ENCODE measurements around the gene CSF1.

The CSF1 gene

GRCh38 chr1:109901524-109902145, 9.0 kb upstream of the CSF1 start:
- no peak for DNase-seq (ENCODE audit: low read depth in 2 of 2)

GRCh38 chr1:109902204-109902985, 8.3 kb upstream of the CSF1 start:
- no peak for DNase-seq (ENCODE audit: low read depth in 2 of 2)

GRCh38 chr1:109903376-109903930, 7.2 kb upstream of the CSF1 start:
- DNase-seq (ENCODE audit: low read depth in 2 of 2), result no peak

DNA sequence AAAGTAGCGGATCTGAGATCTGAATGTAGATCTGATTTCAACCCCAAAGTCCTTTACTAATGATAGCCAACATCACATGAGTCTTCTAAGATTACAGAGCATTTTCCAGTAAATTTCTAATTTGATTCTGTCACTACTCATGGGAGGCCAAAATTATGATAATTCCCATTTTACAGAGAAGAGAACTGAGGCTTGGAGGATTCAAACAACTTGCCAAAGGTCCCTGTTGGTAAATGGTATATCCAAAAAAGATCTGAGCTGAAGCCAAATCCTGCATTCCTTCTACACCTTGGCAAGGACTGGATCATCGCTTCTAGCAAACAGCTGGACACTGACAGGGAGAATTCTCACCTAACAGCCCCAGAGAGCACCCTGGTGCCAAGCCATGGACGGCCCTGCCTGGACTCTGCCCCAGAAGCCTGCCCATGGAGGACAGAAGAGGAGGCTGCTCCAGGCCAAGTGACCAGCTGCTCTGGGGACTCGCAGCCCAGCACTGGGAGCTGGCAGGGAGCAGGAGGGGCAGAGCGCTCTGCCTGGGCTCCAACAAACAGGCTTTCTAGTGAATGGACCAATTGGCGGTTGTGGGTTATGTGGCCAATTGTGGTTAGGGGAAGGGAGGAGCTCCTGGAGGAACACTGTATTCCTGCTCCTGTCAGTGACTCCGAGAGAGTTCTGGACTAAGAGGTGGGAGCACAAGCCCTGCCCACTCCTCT, 6.4 kb upstream of the CSF1 start:
- no peak for DNase-seq (ENCODE audit: low read depth in 2 of 2)

- DNase-seq (ENCODE audit: low read depth in 2 of 2), result no peak
Measured at GRCh38 chr1:109905491-109905890, 5.2 kb upstream of the CSF1 start.

DNA sequence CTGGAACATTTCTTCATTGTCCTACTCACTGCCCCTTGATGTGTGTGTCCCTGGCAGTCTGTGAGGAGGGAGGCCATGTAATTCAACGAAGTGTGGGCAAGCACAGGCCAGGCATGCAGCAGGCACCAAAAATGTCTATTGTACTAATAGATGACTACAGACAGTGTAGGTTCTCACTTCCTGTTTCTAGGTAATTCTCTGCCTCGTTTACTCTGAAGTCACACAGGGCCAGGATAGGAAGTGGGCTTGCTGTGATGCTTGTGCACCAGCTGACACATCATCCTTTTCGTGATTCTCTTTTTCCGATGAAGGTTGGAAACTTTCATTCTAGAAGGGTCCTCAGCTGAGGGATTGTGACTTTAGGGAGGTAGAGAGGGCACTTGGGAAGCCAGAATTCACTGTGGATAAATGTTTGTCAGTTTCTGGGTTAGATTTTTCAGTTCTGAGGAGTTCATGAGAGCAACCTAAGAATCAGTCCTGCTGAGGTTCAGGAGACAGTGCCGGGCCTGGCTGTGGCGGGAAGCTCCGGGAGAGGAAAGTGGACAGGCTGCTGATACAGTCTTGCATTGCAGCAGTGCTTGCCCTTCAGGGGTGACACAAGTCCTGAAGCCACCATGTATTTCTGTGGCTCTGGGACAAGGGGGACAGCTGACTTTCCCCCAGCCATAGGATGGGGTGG, 4.3 kb upstream of the CSF1 start:
- DNase-seq (ENCODE audit: low read depth in 2 of 2), result peak in 1 of 2 donors; percentile 59

DNA sequence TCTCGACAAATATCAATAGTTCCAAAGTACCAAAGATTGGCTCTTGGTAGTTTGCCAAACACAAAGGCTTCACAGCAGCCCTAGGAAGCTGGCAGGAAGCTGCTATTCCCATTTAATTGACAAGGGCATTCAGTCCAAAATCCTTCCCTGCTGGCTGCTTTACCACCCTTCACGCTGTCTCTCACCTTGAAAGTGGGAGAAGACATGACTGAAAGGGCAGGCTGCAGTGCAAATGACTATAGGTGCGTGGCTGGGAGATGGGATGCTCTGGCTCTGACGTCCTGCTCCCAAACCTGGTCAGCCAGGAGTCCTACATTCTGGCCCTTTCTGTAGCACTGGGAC, 3.8 kb upstream of the CSF1 start:
- DNase-seq (ENCODE audit: low read depth in 2 of 2), result no peak

DNA sequence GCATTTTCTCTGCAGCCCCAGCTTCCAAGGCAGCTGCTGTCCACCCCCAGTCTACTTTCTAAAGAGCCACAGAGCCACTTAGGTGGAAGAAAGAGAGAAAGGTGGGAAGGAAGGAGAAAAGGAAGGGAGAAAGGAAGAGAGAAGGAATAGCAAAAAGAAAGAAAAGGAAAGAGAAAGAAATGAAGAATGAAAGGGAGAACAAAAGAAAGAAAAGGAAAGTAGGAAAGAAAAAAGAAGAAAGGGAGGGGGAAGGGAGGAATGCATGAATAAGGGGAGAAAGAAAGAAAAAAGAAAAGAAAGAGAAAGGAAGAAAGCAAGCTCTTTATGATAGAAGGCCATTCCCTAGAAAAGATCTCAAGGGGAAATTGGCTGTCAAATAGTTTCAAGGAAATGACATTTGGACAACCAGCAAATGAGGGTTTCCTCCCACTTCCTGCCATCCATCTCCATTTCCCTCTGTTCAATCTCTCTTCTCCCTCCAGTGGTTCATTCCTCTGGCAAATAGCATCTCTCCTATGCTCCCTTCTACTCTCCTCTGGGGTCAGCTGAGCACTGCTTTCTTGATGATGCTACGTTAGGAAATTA, 3.4 kb upstream of the CSF1 start:
- no peak for DNase-seq (ENCODE audit: low read depth in 2 of 2)

DNA sequence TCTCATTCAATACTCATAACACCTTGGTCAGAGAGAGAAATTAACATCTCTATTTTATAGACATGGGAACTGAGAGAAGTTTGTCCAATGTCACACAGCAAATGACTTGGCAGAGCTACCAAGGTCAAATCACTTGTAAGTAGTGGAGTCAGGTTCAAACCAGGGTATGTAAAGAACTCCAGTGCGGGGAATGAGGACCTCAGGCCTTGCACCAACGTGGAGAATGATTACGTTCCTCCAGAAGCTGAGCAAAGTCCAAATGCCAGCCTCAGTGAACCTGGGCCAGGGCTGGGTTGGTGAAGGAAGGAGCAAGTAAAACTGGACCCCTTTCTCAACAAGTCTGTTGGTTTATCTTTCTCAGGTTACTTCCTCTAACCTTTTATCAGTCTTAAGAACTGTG, 1.8 kb upstream of the CSF1 start:
- no peak for DNase-seq (ENCODE audit: low read depth in 2 of 2)

- DNase-seq (ENCODE audit: low read depth in 2 of 2), result no peak
Measured at GRCh38 chr1:109909561-109909960, 1.1 kb upstream of the CSF1 start.

DNA sequence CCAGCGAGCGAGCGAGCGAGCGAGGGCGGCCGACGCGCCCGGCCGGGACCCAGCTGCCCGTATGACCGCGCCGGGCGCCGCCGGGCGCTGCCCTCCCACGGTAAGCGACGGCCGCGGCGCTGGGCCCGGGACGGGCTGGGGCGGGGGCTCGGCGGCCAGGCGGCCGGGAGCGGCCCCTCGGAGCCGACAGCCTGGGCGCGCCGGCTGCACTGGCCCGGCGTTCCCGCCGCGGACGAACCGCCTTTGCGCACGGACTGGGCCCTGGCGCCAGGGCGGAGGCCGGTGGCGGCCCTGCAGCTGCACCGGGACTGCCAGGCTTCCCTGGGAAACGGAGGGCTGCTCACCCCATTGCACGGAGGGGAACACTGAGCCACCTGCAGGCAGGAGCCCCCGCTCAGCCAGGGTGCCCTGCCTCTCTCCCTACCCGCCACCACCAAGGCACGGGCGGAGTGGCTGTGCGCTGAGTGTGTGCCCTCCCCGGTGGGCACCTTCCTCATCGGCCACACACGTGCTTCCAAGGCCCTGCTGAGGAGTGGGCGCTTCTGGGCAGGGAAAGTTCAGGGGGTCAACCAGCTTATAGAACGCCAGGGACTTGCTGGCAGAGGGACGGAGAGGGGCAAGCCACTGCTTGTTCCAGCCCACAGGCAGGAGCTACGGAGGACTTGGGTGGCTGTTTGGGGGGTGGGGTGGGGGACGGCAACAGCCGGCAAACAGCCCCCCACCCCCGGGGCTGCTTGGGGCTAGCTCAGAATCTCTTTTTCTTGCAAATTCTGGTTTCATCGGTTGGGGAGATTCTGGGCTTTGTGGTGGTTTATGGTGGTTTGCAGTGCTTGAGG, 532 bp downstream of the CSF1 start:
- DNase-seq (ENCODE audit: low read depth in 2 of 2), result no peak

DNA sequence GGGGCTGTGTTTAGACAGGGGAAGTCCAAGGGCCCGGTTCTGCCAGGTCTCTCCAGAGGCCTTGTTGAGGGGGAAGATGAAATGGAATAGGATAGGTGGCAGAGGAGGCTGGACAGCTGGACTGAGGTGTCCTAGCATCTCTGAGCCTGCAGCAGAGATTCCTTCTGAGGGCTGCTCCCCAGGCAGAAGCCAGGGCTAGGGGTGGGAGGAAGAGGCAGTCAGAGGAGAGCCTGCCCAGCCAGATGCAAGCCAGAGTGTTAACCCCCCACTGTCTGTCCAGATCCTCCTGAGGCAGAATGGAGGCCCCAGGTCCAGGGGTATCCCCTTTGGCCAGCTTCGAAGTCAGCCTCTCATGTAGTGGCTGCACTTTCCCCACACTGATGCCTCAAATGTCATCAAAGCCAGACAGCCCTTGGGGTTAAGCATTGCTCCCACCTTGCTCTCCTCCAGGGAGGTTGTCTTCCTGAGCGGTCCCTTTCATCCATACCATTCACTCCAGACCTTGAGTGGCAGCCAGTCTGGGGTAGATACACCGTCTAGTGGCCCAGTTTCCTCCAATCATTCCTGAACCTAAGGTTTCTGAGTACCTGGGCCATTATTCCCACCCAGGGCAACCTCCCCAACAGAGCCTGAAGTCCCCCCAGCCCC, 1.7 kb downstream of the CSF1 start:
- no peak for DNase-seq (ENCODE audit: low read depth in 2 of 2)

DNA sequence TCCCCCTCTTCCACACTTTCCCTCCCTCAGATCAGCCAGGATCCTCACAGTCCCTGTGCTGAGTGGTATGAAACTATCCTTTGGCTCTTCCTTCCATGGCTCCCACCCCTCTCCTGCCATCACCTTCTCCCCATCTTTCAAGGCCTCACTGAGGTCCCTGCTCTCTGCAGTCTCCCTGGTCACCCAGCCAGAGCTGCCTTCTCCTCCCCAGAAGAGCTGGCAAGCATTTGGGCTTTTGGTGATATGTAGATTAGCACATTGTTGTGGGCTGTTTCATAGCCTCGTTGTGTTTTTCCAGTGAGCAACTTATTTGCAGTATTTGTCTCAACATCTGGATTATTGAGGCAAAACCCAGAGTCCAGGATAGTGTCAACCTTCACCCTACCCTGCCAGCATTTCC, 2.2 kb downstream of the CSF1 start:
- no peak for DNase-seq (ENCODE audit: low read depth in 2 of 2)

GRCh38 chr1:109913360-109913879, 2.8 kb downstream of the CSF1 start:
- DNase-seq (ENCODE audit: low read depth in 2 of 2), result no peak

- no peak for DNase-seq (ENCODE audit: low read depth in 2 of 2)
Measured at GRCh38 chr1:109914587-109915240, 4.1 kb downstream of the CSF1 start.

GRCh38 chr1:109917051-109917767, 6.6 kb downstream of the CSF1 start:
- DNase-seq (ENCODE audit: low read depth in 2 of 2), result no peak

GRCh38 chr1:109917768-109918606, 7.3 kb downstream of the CSF1 start:
- no peak for DNase-seq (ENCODE audit: low read depth in 2 of 2)

- no peak for DNase-seq (ENCODE audit: low read depth in 2 of 2)
Measured at GRCh38 chr1:109918671-109919070, 8.0 kb downstream of the CSF1 start.
